ENCODE measurements around the gene ARIH2. TPM values are rescaled to one million over a fixed set of nuclear protein-coding genes. Genes with fewer than 3 reads are reported as not detected.

ARIH2 gene
- total RNA-seq, 2 experiments from 2014 or later, result 126 TPM

DNA sequence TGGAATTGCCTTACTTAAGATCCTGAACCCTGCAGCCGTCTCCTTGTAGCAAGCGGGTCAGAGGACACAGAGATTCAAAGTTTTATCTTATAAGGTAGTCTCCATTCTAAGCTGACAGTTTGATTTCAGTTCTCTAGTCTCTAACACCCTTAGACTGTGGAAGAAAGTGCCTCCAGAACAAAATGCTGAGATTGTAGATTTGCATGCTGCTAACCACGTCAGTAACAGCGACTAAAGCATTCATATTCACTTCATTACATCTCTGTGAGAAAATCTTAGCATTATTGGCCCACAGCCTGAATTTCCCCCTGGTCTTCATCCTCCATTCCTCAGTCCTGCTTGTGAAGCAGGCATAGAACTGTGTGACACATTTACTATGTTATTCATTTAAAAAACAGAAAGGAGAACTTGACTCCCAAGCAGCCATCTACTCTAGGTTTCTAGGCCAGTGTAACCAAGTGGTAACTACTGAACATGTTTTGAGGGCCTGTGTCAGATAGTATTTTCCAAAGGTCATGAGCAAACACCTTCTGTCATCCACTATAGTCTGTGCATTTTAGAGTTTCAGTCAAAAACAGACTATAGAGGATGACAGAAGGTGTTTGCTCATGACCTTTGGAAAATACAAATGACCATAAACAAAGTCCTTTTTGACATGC, 27.4 kb downstream of the ARIH2 start:
- no peaks in the 10 kb centered on the region for H3K27me3 Mint-ChIP-seq
- peak overlapping the region; percentile 91 for H3K27ac Mint-ChIP-seq
- no peaks in the 10 kb centered on the region for H3K9me3 Mint-ChIP-seq
- no peak overlapping the region for H3K4me3 Mint-ChIP-seq
- H3K4me1 Mint-ChIP-seq, result peaks cover 39% of the 10 kb centered on the region
- DNase-seq, result no peak
- H3K36me3 Mint-ChIP-seq, result peaks cover 14% of the 10 kb centered on the region

DNA sequence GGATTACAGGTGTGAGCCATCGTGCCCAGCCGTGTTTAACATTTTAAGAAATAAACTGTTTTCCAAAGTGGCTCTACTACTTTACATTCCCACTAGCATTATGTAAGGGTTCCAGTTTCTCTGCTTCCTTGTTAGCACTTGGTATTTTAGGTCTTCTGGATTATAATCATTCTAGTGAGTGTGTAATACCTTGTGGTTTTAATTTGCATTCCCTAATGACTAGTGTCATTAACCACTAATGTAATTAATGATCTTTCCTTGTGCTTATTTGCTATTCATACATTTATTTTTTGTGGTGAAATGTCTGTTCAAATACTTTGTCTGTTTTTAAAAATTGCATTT, 30.7 kb downstream of the ARIH2 start:
- no peak overlapping the region for H3K4me3 Mint-ChIP-seq
- no peak overlapping the region for H3K27ac Mint-ChIP-seq
- H3K9me3 Mint-ChIP-seq, result no peaks in the 10 kb centered on the region
- no peaks in the 10 kb centered on the region for H3K27me3 Mint-ChIP-seq
- peaks cover 41% of the 10 kb centered on the region for H3K4me1 Mint-ChIP-seq
- peaks cover 11% of the 10 kb centered on the region for H3K36me3 Mint-ChIP-seq
- no peak for DNase-seq

DNA sequence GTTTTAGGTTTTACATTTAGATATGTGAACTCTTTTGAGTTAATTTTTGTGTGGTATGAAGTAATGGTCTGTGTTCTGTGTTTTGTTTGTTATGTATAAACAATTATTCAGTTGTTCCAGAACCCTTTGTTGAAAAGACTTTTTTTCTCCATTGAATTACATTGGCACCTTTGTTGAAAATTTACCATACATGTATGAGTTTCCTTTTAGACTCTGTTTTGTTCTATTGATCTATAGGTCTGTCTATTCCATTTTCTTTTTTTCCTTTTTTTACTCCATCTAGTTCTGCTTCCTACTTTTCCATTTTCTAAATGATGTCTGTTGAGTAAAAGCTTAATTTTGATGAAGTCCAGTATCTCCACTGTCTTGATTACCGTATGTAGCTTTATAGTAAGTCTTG, 31.4 kb downstream of the ARIH2 start:
- Mint-ChIP-seq H3K4me3 (no peak overlapping the region), H3K4me1 (peaks cover 34% of the 10 kb centered on the region), H3K27ac (no peak overlapping the region), H3K36me3 (peaks cover 8% of the 10 kb centered on the region), H3K9me3 (no peaks in the 10 kb centered on the region), H3K27me3 (no peaks in the 10 kb centered on the region)
- no peak for DNase-seq

DNA sequence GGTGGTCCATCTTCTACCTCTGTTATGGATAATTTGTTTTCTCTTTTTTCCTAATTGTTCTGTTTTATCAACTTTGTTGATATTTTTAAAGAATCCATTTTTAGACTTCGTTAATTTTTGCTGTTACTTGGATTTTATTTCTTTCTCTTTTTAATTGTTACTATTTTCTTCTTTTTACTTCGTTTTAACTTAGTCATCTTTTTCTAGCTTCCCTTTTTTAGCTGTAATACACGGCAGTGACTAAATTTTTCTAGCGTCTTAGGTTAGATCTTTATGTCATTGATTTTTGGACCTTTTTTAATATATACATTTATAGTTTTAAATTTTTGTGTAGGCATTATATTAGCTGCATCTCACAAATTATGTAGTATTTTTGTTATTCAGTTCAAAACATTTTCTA, 33.1 kb downstream of the ARIH2 start:
- no peaks in the 10 kb centered on the region for H3K9me3 Mint-ChIP-seq
- H3K36me3 Mint-ChIP-seq, result peaks cover 6% of the 10 kb centered on the region
- DNase-seq, result no peak
- no peaks in the 10 kb centered on the region for H3K27me3 Mint-ChIP-seq
- no peak overlapping the region for H3K27ac Mint-ChIP-seq
- H3K4me1 Mint-ChIP-seq, result peaks cover 17% of the 10 kb centered on the region
- no peak overlapping the region for H3K4me3 Mint-ChIP-seq

DNA sequence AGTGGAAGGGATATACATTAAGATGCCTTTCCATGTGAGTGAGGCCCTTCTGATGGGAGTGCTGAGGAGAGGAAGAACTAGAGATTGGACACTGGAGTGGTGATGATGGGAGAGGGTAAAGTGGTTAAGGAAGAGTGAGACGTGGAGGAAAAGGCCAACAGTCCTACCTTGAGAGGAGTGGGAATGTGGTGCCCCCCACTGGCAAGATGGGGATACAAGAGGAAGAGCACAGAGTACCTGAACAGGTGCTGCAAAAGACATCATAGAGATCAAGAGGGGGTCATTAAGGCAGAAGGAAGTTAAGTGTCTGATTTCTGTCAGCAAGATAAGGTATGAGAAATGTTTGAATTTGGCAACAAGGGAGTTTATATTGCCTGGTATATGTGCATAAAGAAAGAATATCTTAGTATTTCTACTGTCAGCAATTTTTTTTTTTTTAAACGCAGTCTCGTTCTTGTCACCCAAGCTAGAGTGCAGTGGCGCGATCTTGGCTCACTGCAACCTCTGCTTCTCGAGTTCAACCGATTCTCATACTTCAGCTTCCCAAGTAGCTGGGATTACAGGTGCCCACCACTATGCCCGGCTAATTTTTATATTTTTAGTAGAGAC, 34.0 kb downstream of the ARIH2 start:
- Mint-ChIP-seq H3K27ac (no peak overlapping the region), H3K4me1 (peaks cover 15% of the 10 kb centered on the region), H3K4me3 (no peak overlapping the region), H3K27me3 (no peaks in the 10 kb centered on the region), H3K9me3 (no peaks in the 10 kb centered on the region), H3K36me3 (peaks cover 4% of the 10 kb centered on the region)
- DNase-seq, result peak; percentile 10

DNA sequence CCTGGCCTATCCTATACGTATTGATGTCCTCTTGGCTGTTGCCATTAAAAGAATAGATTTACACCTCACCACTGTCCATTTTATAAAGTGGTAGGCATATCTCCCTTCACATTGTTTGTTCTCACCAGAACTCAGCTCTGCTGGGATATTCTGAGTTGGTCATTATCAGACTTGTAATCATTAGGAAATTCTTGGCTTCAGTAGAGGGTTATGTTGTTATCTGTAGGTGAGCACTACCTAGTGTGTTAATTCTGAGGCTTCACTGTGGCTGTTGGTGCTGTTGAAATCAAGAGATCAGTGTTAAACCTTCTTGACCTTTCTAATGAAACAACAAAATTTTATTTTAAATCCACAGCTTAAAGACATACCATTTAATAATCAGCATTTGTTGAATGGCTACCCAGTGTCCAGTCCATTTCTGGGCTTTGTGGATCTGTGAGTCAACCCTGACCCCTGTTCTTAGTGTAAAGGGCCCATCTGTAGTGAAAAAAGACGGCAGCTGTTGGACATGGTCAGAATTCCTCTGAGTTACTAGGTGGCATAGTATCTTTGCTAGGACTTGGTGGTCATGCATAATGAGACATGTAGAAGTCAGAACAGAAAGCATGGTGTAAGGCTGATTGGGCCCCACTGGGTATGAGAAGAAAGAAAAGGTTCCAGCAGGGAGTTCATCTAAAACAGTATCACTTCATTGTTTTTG, 38.5 kb downstream of the ARIH2 start:
- H3K9me3 Mint-ChIP-seq, result no peaks in the 10 kb centered on the region
- no peaks in the 10 kb centered on the region for H3K27me3 Mint-ChIP-seq
- H3K4me1 Mint-ChIP-seq, result peaks cover 9% of the 10 kb centered on the region
- no peak for DNase-seq
- peaks cover 4% of the 10 kb centered on the region for H3K36me3 Mint-ChIP-seq
- H3K4me3 Mint-ChIP-seq, result no peak overlapping the region
- H3K27ac Mint-ChIP-seq, result no peak overlapping the region

DNA sequence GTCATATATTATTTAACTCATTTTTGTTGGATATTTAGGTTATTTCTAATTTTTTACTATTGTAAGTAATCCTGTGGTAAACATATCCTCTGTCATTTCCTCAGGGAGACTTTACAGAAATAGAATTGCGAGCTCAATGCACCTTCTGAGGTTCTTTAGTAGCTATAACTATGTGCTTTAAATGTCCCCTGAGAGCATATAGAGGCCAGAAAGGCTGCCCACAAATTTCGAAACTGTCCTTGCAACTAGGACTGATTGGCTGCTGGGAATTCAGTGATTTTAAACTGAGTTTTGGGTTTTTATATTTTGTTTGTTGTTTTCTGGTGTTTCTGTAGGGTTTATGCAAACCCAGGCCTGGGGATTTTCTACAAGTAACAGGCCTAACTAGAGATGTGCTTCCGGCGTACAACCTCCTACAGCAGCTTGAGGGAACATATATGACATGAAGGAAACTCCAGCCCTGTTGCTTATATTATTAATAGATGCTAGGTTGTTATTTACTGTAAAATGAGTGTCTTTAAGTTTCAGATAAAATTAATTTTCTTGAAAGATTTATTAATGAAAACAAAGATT, 42.3 kb downstream of the ARIH2 start:
- Mint-ChIP-seq H3K27ac (no peak overlapping the region), H3K36me3 (peaks cover 1% of the 10 kb centered on the region), H3K4me1 (peaks cover 6% of the 10 kb centered on the region), H3K4me3 (no peak overlapping the region), H3K27me3 (no peaks in the 10 kb centered on the region), H3K9me3 (no peaks in the 10 kb centered on the region)
- no peak for DNase-seq

DNA sequence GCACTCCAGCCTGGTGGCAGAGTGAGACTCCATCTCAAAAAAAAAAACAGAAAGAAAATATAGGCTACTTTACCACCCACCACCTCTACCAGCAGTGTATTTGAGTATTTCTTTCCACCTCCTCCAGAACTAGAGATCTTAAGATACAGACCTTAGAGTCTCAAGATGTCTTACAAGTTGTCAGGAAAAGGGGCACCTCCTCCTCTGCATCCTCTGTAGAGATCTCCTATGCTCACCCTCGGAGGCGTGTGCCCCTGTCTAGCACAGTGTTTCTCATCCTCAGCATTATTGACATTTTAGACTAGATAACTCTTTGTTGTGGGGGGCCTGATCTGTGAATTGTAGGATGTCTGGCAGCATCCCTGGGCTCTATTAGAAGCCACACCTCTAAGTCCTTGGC, 43.7 kb downstream of the ARIH2 start:
- no peaks in the 10 kb centered on the region for H3K27me3 Mint-ChIP-seq
- no peak overlapping the region for H3K27ac Mint-ChIP-seq
- no peak overlapping the region for H3K4me3 Mint-ChIP-seq
- peaks cover 13% of the 10 kb centered on the region for H3K4me1 Mint-ChIP-seq
- no peaks in the 10 kb centered on the region for H3K9me3 Mint-ChIP-seq
- no peak for DNase-seq
- H3K36me3 Mint-ChIP-seq, result peaks cover 5% of the 10 kb centered on the region

DNA sequence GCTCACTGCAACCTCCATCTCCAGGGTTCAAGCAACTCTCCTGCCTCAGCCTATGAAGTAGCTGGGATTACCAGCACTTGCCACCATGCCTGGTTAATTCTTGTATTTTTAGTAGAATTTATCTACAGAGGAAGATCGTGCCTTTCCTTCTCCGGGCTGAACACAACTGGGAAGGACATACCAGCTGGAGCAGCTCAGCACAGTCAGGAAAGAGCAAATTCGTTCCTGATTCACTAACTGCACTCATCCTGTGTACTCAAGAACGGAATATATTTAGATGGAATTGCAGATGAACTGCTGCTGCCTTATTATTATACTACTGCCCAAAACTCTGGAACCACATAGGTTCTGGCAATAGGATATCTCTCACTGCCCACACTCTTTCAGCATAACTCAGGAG, 44.3 kb downstream of the ARIH2 start:
- no peak for DNase-seq
- Mint-ChIP-seq H3K9me3 (no peaks in the 10 kb centered on the region), H3K4me3 (no peak overlapping the region), H3K36me3 (peaks cover 5% of the 10 kb centered on the region), H3K27ac (no peak overlapping the region), H3K27me3 (no peaks in the 10 kb centered on the region), H3K4me1 (peaks cover 13% of the 10 kb centered on the region)

DNA sequence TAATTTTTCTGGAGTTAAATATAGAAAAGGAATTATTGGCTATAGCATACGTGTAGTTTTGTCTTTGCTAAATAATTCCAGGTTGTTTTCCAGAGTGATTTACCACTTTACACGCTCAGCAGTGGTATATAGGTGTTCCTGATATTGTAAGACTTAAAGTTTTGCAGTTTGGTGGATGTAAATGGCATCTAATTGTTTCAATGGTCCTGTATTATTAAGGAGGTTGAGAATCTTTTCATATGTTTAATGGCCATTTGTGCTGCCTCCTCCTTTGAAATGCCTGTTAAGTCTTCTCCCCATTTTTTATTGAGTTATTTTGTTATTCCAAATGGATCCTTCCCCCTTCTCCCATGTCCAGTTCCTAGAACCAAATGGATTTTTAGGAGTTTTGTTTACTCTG, 44.9 kb downstream of the ARIH2 start:
- DNase-seq, result no peak
- no peak overlapping the region for H3K4me3 Mint-ChIP-seq
- no peaks in the 10 kb centered on the region for H3K27me3 Mint-ChIP-seq
- peaks cover 5% of the 10 kb centered on the region for H3K36me3 Mint-ChIP-seq
- no peaks in the 10 kb centered on the region for H3K9me3 Mint-ChIP-seq
- no peak overlapping the region for H3K27ac Mint-ChIP-seq
- peaks cover 13% of the 10 kb centered on the region for H3K4me1 Mint-ChIP-seq

DNA sequence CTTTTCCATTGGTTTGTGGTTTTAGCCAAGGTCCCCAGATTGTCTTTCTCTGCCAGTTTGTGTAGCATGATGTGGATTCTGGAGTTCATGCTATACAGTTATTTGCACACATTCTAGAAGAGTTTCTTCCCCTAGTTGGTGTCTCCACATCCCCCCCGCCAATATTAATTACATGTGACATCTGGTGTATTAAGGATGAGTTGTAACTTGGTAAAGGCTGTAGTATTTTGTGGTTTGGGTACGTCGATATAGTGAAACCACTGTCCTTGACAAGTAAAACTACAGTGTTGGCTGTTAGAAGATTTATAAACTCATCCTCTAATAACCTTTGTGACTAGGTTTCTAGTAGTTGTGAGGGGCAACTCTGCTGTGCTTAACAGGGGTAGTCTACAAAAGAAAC, 47.7 kb downstream of the ARIH2 start:
- Mint-ChIP-seq H3K9me3 (no peaks in the 10 kb centered on the region), H3K36me3 (peaks cover 11% of the 10 kb centered on the region), H3K27ac (peak overlapping the region; percentile 11), H3K4me3 (no peak overlapping the region), H3K27me3 (no peaks in the 10 kb centered on the region), H3K4me1 (peaks cover 8% of the 10 kb centered on the region)
- DNase-seq, result no peak

DNA sequence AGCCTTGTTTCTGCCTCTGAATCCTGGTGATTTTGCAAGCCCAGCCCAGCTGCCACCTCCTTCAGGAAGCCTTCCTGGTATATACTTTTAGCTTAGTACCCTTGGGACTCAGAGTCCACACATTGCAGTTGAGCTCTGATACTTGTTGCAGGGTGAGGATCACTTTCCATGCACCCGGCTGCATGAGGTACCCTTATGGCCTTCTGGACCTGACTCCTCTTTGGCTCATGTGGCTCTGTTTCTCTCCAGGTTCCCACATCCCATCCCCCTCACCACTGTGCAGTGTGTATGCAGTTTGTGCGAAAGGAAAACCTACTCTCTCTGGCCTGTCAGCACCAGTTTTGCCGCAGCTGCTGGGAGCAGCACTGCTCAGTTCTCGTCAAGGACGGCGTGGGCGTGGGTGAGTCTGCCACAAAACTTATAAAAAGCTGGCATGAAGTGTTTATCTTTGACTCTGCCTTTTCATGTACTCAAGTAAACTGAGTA, 48.3 kb downstream of the ARIH2 start:
- no peak overlapping the region for H3K27ac Mint-ChIP-seq
- no peak for DNase-seq
- peaks cover 8% of the 10 kb centered on the region for H3K4me1 Mint-ChIP-seq
- H3K27me3 Mint-ChIP-seq, result no peaks in the 10 kb centered on the region
- peaks cover 14% of the 10 kb centered on the region for H3K36me3 Mint-ChIP-seq
- no peaks in the 10 kb centered on the region for H3K9me3 Mint-ChIP-seq
- H3K4me3 Mint-ChIP-seq, result no peak overlapping the region

DNA sequence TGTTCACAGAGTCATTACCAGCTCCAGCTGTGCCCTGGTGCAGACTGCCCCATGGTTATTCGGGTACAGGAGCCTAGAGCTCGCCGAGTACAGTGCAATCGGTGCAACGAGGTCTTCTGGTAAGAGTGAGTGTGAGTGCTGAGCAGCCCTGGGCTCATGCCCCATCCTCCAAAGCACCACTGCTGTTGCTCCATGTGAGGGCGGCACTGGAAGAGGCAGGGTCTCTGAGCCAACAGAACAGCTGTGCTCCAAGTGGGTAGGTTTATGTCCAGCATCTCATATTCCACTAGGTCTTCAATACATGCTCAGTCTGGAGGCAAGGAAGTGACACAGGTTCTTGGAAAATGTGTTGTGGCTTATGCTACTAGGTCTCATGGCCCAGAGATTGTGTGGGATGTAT, 51.9 kb downstream of the ARIH2 start:
- Mint-ChIP-seq H3K4me3 (no peak overlapping the region), H3K27me3 (no peaks in the 10 kb centered on the region), H3K27ac (no peak overlapping the region), H3K36me3 (peaks cover 16% of the 10 kb centered on the region), H3K4me1 (peaks cover 7% of the 10 kb centered on the region), H3K9me3 (no peaks in the 10 kb centered on the region)
- DNase-seq, result no peak

DNA sequence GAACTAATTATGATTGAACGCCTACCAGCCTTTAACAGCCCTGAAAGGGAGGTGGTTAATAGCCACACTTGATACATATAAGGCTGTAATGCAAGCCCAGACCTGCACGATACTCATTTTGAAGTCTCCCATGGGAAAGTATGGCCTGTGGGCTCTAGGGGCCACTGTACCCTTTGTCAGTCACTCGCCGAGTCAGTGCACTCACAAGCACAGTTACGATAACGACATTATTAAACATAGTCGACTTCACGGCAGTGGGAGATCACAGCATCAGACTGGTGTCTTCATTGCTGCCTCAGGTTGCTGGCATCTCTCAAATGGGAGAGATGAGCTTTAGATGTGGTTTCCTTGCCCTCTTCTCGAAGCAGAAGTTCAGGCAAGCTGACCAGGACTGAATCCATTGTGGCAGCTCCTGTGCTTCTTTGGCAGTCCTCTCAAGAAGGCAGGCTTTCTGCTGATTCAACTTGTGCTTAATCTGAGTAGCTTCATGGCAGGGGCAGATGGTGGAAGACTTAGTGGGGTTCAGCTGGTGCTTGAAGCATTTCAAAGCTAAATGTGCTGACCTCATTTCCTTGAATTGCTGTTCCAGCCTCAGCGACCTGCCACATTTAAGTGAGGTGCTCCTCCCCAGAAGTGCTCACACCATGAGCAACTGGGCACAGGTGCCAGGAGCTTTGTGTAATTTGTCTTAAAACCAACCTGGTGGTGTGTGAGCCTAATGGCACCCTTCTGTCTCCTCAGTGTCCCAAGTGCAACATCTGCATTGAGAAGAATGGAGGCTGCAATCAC, 55.6 kb downstream of the ARIH2 start:
- Mint-ChIP-seq H3K36me3 (peaks cover 12% of the 10 kb centered on the region), H3K9me3 (no peaks in the 10 kb centered on the region), H3K4me3 (no peak overlapping the region), H3K27ac (no peak overlapping the region), H3K4me1 (no peaks in the 10 kb centered on the region), H3K27me3 (no peaks in the 10 kb centered on the region)
- no peak for DNase-seq

DNA sequence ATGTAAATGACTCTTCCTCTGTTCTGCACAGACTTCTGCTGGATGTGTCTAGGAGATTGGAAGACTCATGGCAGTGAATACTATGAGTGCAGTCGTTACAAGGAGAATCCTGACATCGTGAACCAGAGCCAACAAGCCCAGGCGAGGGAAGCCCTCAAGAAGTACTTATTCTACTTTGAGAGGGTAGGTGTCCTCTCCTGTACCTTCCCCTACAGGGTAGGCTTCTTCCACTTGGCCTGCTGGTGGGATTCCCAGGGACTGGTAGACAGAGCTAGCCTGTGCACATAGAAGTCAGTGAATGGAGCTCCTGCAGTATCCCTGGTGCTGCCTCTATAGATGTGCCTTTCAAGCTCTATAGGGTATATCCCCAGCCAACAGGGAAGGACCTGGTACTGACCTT, 60.8 kb downstream of the ARIH2 start:
- Mint-ChIP-seq H3K4me3 (no peak overlapping the region), H3K27ac (no peak overlapping the region), H3K4me1 (peaks cover 1% of the 10 kb centered on the region), H3K27me3 (no peaks in the 10 kb centered on the region), H3K9me3 (no peaks in the 10 kb centered on the region), H3K36me3 (peaks cover 5% of the 10 kb centered on the region)
- DNase-seq, result no peak
